Left hindlimb (tissue), 1 donor: ENCODE data around the gene CARD11.
"Not testable (repeated sequence)": the region's sequence is repeated elsewhere in the genome, so short reads cannot be mapped to it uniquely, and the experiment has no call there.

Experiments
- DNase-seq: peaks from one replicate; pipeline ENCODE4 v3.0.0-alpha.2; 2018

CARD11 gene

GRCh38 chr7:3063016-3063753 lies 19.5 kb upstream of the CARD11 start:
- DNase-seq: no peak

- no peak for DNase-seq
Measured at GRCh38 chr7:3057066-3057420, 13.4 kb upstream of the CARD11 start.

- DNase-seq: no peak
Measured at GRCh38 chr7:3056234-3057065, 12.8 kb upstream of the CARD11 start.

GRCh38 chr7:3055626-3056025 lies 12.0 kb upstream of the CARD11 start:
- no peak for DNase-seq

GRCh38 chr7:3042861-3043489 lies 692 bp downstream of the CARD11 start:
- DNase-seq: no peak

- DNase-seq: no peak
Measured at GRCh38 chr7:3041986-3042675, 1.5 kb downstream of the CARD11 start.

GRCh38 chr7:3039787-3040186 lies 3.9 kb downstream of the CARD11 start:
- no peak for DNase-seq

GRCh38 chr7:3038011-3038410 lies 5.7 kb downstream of the CARD11 start:
- DNase-seq: not testable (repeated sequence)

- no peak for DNase-seq
Measured at GRCh38 chr7:3037259-3037658, 6.4 kb downstream of the CARD11 start.

GRCh38 chr7:3034591-3035150 lies 9.0 kb downstream of the CARD11 start:
- no peak for DNase-seq

GRCh38 chr7:3033581-3033980 lies 10.1 kb downstream of the CARD11 start:
- DNase-seq: no peak

- DNase-seq: no peak
Measured at GRCh38 chr7:3033136-3033535, 10.5 kb downstream of the CARD11 start.

GRCh38 chr7:3032256-3032655 lies 11.4 kb downstream of the CARD11 start:
- no peak for DNase-seq

GRCh38 chr7:3029138-3029537 lies 14.5 kb downstream of the CARD11 start:
- DNase-seq: no peak

- no peak for DNase-seq
Measured at GRCh38 chr7:3028758-3029093, 14.9 kb downstream of the CARD11 start.

- DNase-seq: no peak
Measured at GRCh38 chr7:3028071-3028757, 15.5 kb downstream of the CARD11 start.

GRCh38 chr7:3027005-3027845 lies 16.4 kb downstream of the CARD11 start:
- DNase-seq: no peak

- no peak for DNase-seq
Measured at GRCh38 chr7:3025616-3026015, 18.1 kb downstream of the CARD11 start.

GRCh38 chr7:3021825-3022224 lies 21.8 kb downstream of the CARD11 start:
- no peak for DNase-seq

- DNase-seq: not testable (repeated sequence)
Measured at GRCh38 chr7:3021224-3021623, 22.4 kb downstream of the CARD11 start.

- no peak for DNase-seq
Measured at GRCh38 chr7:3020416-3020815, 23.3 kb downstream of the CARD11 start.
